Left kidney (tissue), 2 donors: ENCODE data around the gene MBP. TPM values are rescaled to one million over a fixed set of nuclear protein-coding genes. Genes with fewer than 3 reads are reported as not detected.

Source experiments
- DNase-seq: peaks from one replicate; pipeline ENCODE4 v3.0.0-alpha.2; 2013
- polyA plus RNA-seq: library from polyadenylated mRNA; unstranded; fragments of 120-200 nt; gene quantifications from one replicate; pipeline ENCODE4 v1.2.1, GENCODE V29; 2013; ENCODE audit not compliant: insufficient read length

MBP gene
- polyA plus RNA-seq, 1 donor = 17.1 TPM

DNA sequence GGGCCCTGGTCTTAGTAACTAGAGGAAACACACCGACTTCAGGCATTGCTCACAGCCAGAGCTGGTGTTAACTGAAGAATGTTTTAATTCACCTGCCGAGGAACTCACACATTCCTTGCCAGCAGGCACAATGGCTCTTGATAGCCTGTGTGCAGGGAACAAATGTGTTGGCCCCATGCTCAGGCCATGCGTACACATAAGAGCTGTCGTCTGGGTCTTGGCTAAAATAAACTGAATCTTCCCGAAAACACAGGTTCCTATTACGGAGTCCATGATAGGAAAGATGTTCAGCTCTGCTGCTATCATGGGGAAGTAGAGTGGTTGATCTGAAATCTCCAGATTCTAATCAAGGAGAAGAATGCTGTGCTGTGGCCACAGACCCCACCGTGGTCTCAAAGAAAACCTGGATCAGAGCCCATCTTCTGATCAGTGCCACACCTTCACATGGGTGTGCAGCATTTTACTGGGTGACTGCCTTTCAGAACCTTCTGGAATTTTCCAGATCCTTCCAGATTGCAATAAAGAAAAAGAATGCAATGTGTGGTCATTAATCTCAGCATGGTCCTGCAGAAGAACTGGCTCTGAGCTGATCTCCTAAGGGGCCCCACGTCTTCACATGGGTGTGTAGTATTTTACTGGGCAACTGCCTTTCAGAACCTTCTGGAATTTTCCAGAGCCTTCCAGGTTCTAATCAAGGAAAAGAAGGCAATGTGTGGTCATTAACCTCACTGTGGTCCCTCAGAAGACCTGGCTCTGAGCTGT is 17.2 kb downstream of the MBP start:
- no peak for DNase-seq

DNA sequence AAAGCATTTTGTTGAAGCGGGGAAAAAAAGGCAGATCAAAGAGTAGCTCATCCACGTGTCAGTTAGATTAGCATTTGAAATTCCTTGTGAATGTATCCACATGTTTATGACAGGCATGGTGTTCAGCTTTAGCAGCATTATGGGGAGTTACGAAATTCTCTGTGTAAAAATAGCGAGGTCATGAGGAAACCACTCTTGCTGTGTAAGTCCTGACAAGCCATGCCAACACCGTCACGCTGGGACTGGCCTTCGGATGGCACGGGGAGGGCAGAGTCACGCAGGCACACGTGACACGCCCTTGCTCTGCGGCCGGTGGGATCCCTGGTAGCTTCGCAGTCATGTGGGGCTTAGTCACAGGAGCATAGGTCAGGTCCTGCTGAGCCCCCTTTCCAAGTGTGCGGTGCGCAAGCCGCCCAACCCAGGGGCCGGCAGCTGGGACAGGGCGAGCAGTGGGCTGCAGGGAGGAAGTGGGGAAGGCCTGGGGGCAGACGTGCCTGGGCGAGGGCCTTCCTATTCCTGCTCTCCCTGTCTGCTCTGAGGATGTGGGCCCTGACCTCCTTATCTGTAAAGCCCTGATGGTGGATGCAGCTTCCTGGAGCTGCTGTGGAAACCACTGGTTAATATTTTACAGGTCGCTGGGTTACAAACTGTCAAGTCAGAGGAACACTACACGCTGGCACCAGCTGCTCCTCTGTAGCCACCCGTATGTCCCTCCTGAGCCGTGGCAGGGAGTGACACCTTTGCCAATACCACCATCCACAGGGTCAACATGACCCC is 18.0 kb downstream of the MBP start:
- no peak for DNase-seq

DNA sequence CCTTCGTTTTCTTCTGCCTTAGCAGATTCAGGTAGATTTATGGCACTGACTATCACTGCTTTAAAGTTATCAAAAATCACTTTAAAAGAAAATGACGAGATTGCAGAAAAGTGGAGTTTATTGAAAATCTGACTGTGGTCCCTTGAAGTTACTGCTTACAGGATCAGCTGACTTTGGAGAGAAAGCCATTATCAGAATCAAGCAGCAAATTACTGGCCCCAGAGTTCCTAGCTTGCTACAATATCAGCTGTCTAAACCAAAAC is 18.5 kb downstream of the MBP start:
- no peak for DNase-seq

DNA sequence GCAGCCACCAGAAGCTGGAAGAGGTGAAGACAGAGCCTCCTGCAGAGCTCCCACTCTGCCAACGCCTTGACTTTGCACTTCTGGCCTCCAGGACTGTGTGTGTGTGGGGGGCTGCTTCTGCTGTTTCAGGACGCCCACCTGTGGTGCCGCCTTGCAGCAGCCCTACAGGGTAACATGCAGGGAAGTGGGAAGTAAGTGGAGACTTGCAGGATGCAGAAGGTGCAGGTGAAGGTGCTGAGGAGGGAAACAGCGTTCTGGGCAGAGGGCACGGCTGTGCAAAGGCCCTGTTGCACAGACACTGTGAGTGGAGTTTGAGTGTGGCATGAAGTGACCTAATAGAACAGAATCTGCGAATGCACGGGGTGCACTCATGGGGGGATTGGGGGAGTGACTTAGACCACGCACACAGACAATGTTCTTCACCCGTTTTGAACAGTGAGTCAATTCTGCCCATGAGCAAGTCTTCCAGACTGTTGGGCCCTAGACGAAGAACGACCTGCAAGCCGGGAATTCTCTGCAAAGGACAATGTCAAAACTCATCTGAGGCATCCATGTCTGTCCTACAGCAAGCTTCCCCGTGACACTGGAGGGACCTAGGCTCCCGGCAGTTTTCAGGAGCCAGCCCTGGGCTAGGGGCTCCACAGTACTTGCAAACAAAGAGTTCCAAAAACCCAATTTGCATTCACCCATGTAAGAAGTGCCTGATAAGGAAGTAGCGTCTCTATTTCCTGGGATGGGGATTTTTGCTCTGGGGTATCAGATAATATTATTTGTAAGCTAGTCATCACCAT is 19.0 kb downstream of the MBP start:
- DNase-seq = no peak

DNA sequence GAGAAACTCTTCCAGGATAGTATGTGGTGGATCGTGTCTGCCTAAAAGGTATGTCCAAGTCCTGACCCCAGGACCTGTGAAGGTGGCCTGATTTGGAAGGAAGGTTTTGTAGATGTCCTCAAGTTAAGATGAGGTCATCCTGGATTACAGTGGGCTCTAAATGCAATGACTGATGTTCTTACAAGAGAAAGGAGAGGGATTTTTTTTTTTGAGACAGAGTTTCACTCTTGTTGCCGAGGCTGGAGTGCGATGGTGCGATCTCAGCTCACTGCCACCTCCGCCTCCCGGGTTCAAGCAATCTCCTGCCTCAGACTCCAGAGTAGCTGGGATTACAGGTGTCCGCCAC is 19.9 kb downstream of the MBP start:
- no peak for DNase-seq

DNA sequence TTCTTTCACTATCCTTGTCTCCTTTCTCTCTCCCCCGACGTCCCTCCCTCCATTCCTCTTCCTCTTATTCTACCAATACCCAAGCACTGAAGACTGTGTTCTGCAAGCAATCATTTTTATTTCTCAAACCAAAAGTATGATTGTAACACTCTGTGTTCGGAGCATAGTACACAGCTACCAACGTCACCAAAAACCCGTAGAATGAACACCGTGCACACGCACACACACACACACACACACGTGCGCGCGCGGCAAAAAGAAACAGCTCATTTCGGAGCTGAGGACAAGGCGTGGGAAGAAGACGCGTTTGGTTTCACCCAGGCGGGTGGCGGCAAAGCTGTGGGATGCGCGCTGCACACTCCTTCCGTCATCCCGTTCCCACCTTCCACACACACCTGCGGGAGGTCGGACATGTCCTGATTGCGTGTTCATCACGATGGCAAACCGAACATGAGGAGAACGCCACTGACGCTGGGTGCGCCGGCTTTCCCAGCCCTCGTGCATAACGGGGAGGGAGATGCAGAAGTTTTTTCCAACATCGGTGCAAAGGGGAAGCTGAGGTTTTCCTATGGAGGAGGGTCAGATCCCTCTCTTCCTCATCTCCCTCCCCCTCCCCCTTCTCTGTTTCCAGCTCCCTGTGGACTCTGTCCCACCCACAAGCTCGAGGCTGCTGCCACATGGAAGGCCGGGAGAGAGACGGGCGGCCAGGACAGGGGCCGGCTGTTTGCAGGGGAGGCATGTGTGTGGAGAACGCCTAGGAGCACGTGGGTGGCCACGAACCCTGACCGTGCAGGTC is 20.4 kb downstream of the MBP start:
- DNase-seq = no peak

DNA sequence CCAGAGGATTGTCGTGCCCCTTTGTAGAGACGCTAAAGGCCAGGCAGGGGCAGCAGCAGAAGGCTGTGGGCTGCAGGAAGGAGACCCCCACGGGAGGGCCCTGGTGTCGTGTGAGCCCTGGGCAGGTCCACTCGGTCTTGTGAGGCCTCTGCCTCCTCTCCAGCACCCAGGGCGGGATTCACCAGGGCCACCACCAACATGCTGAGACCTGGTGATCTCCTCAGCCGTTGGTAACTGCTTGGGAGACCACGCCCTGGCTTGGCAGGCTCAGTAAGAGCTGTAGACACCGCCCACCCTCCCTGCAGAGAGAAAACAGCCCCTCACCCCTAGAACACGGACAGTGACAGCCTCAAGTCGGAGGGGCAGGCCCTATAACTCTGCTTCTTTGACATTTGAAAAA is 21.1 kb downstream of the MBP start:
- DNase-seq = no peak

DNA sequence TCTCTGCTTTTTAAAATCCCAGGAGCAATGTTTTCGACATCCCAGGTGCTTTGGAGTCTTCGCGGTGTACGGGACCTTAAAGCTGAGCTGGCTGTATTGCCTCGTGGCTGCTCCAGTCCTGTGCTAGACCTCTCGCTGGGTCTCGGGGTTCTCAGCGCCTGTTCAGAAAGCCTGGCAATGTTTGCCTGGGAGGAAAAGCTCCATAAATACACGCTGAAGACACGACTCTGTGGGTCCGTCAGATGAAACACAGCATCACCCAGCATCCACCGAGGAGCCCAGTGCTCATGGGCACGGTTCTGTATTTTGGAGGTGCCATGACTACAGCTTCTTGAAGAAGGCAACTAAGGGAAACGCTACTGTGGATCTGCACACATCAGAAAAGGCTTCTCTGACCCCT is 21.6 kb downstream of the MBP start:
- no peak for DNase-seq

DNA sequence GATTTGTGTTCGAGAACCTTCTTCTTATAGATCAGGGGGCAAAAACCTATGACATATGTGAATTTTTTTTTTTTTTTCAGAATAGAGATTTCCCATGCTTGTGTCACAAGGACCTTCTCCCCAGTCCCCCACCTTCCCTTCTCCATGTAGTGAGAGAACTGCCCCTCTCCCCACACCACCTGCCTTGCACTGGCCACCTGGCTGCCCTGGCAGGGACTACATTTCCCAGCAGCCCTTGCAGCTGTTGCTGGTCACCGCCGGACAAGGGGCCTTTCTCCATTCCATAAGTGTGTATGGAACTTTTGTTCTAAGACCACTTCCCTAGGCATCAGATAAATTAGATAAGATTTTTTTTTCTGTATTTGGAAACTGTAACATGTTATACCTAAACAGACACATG is 22.2 kb downstream of the MBP start:
- no peak for DNase-seq

DNA sequence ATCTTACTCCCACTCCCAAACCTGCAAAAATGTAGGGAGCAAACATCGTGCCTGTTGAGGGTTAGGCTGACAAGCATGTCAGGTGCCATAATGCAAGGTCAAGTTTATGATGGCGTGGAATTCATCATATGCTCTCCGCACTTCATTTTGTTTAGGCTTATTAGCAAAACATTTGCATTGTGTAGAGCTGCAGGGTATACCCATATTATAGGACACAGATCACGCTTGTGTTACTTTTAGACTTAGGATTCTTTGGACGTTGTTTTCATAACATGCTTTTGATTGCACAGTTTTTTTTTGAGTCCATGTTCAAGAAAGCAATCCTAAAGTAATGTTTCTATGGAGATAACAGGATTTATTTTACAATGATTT is 22.9 kb downstream of the MBP start:
- DNase-seq = no peak

DNA sequence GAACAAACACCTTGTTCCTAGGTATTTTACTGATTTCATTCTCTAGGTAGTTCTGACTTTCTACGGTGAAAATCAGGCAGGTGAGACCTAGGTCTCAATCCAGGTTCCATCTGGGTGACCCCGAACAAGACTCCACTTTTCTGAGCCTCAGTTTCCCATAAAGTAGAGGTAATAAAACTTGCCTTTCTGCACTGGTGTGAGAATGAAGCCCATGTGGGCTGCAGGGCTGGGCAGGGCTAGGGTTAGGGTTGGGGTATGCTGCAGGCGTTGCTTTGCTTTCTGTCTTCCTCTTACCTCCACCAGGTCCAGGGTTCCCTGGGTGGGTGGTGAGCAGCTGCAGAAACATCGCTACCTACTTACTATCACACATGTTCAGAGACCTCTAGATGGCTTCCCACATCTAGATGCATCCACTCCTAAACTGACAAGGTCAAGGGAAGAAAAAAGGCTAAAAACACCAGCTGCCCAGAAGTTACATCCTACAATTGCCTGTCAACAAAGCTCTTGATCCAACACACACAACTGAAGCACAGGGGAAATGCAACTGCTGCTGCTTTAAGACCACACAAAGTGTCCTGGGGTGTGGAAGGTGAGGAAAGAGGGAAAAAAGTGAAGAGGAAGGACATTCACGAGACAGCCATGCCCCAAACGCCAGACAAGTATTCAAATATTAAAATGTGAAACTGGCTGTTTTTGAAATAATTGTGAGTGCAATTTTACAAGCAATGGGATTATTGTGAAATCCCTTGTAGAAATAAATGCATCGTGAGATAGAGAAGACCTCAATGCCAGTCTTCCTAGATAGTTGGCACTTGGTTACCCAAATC is 23.5 kb downstream of the MBP start:
- DNase-seq = no peak

DNA sequence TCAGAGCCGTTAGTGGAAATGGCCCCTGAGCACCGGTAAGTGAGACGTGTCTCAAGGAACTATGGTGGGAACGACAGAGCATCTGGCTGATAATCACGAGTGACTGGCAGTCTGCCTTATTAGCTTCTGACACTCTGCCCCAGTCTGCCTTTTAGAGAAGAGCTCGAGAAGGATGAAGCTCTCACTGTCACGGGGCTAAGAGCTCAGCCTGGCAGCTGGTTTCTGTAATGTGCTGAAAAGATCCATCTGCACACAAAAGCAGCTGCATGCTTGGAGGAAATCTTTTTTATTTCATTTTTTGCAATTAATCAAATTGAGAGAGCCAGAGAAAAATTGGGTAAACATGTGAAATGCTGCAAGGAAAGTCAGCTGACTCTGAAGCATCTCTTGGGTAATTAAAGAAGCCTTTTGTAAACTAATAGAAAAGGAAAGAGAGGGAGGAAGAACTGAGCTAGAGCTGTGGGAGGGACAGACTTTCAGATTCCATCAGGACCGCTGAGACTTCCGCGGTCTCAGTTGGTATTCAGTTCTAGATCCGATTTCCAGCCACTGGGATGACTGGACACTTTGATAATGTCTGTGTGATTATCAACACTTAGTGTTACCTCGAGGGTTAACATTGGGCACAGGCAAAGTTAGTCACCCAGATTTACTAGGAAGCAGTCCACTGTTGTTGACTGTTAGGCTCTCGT is 24.4 kb downstream of the MBP start:
- peak; percentile 77 for DNase-seq

DNA sequence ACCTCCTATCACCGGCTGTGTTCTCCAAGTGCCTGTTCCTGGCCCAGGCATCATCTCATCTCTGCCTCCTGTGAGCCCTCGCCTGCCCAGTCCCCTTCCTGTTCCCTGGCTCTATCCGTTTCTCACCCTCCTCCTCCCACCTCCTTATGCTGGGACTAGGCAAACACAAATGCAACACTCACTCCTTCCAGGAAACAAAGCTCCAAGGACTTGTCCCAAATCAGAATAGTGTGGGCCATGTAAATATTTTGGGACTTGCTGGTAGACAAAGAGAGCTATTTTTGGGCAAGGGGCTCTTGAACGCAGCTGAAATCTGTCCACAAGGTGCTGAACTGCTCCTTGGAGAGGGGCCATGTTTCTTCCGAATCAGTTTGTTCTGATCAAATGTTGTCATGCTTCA is 25.3 kb downstream of the MBP start:
- no peak for DNase-seq

DNA sequence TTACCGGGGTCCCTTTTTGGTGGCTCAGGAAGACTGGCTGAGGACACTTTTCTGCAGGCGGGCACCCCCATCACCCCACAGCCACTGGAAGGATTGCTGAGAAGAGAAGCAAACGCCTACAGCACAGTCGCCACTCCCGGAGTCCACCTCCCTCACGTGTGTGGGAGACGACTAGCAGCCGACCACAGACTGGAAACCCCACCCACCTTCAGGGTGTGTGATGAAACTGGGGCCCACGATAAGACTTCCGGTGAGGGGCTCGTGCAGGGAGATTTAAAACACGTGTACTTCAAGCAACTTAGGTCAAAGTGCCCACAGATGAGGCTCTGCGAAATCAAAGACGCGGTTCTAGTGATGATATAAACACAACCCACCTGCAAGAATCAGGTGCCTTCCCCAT is 26.3 kb downstream of the MBP start:
- no peak for DNase-seq

DNA sequence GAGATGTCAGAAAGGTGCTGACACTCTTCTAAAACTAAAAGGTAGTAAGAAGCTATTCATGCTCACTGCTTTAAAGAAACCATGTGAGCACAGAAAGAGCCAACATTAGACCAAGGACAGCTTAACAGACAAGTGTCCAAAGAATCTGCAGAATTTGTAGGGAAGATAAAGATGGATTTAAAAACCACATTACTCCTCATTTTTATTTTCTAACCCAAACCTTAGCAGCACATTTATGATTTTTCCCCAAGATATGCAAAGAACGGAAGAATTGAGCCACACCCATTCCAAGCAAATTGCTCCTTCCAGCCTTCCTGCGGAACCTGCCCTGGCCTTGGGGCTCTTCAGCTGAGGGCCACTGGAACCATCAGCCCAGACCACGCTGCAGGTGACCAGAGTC is 26.9 kb downstream of the MBP start:
- no peak for DNase-seq

DNA sequence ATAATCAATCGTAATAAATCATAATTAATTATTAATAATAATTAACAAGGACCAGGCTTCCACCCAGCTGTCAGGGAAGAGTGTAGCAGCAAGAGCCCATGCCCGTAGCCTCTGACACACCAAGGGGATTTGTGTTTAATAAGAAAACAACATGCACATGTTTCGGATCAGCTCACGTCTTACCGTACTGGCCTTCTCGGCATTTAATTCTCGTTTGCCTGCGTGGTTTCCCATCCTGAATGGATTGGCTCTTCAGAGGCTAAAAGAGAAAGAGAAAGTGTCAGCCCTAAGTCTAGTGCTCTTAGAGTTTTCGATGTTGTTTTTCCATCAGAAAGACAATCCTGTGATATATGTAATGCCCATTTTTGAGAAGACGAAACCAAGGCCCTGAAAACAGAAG is 27.6 kb downstream of the MBP start:
- DNase-seq = no peak

DNA sequence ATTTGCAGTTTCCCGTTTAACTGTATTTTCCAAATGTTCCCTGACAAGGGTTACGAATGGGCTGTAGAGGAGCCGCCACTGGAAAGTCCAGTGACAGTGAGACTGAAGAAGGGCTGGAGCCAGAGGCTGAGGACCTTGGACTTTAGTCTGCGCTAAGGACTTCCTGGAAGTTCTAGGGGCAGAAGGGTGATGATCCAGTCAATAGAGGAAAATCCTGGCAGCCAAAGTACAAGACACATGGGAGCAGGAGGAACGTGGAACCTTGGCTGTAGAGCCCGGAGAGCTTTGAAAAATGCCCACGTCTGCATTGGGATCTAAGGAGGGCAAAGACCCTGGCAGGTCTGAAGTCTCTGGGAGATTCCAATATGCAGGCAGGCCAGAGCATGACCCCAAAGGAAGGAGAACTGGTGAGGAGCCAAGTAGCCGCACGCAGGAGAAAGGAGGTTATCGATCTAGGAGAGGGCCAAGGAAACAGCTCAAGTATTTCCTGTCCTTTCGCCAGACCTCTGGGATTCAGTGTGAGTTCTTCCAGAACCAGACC is 28.5 kb downstream of the MBP start:
- DNase-seq = no peak

DNA sequence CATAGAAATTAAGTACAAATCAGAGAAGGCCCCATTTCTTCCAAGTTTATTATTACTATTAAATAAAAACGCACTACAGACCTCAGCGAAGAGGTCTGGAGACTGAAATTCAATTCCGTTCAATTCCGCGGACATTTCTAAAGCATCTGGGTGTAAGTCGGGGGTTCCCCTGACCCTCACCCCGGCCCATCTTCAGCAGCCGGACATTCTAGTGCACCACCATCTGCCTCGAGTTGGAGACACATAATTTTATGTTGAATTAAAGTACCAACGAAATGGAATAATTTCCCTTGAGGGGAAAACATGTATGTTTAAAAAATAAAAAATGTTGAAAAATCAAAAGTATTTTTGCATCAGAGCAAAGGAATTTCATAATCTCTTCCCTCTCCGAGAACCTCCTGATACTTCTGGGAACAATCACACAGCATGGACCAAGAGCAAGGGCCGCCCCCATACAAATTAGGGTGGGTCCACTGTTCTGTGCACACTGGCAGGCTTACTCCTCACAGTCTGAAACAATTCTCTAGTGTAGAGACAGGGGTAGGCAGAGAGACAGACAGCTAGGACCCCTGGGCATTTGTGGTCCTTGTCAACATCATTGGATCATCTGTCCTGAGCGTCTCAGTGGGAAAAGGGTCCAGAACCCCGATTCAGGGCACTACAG is 29.3 kb downstream of the MBP start:
- no peak for DNase-seq

DNA sequence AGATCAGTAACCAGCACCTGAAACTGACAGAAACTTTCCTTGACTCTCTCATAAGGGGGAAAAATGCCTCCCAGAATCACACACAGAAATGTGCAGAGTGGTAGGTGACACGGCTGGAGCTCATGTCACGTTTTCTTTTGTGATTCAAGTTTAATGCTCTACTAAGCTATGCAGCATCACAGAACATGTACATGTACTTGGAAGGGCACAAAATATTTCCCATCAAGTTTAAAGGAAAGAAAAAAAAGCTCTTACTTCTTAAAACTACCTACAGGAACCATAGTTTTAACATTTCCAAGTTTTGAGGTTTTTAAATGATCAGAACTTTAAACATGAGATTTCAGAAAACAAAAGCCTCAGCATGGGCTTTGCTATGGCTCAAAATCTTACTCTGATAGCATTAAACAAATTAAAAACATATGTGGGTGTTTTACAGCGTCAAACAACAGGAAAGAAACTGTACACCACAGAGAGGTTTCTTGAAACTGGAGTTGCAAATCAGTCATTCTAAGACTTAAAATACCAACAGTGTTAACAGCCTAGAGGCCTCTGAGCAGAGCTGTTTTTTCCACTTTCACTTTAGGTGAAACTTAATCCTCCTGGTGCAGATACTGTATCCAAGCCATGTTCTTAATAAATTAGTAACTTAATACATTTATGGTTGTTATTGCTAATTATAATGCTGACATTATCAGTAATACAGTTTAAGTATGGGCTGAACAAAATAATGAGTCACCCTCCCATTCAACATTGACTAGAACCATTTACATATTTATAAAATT is 30.1 kb downstream of the MBP start:
- DNase-seq = no peak
